HG03103 (cell line): ENCODE measurements around the gene ZNF66.
A peak's percentile ranks its signal among the peaks of the same experiment; 100 is the strongest.
"Not testable (repeated sequence)": the region's sequence is repeated elsewhere in the genome, so short reads cannot be mapped to it uniquely, and the experiment has no call there.

Experiments
- ATAC-seq: cut with Tn5 transposase; IDR thresholded peaks from one replicate; pipeline ENCODE4 v1.9.1; 2021; ENCODE audit warnings: low read depth; ENCODE audit not compliant: unreplicated experiment

ZNF66 gene

DNA sequence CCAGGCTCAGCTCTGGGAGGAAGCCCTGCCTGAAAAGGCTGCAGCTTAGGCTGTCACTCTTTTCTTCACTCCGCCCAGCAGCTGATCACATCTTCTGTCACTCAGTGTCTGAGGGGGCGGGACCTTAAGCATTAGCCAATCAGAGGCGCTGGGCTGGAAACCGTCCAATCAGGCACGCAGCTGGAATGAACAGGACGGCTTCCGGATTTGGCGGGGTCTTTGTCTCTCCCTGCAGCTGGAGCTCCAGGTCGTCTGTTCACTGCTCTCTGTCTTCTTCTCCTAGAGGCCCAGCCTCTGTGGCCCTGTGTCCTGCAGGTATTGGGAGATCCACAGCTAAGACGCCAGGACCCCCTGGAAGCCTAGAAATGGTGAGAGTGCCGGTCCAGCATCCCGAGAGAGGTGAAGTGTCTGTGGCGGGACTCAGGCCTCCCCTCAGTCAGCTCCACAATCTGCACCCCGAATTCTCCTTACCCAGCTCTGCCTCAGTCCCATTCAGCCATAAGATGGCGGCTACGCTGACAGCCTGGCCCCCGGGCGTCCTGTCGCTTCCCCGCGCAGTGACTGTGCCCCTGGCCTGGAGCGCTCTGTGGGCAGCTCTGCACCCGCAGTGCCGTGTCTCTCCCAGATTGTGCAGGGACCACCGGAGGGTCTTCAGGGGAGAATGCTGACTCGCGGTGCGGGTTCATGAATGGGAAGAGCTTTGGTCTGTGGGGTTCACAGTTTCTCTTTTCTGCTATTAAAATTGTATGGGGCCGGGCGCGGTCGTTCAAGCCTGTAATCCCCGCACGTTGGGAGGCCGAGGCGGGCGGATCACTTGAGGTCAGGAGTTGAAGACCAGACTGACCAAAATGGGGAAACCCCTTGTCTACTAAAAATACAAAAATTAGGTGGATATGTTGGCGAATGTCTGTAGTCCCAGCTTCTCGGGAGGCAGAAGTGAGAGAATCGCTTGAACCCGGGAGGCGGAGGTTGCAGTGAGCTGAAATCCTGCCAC, at the start of gene ZNF66:
ZNF66 (plus strand) TSS at position 222 of the 994 bp plus-strand sequence; CDS start at position 366, 144 bp downstream.
- peak; percentile 95 for ATAC-seq

DNA sequence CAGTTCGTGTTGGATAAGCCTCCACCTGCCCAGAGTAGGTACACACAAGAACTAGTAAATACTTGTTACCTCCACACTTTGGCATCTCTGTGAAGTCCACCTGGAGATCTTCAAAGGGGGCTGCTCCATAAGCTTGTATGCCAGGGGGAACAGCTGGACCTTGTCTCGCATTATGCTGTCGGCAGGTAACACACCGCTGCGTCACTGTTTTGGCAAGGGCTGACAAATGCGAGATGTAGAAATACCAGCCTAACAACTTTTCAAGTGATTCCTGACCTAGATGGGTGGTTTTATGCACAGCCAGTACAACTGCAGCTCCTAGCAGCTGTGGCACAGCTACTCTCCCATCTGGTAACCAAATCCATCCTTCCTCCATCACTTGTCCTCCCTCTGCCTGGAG, 25.9 kb upstream of the ZNF66 start:
- ATAC-seq, result not testable (repeated sequence)

DNA sequence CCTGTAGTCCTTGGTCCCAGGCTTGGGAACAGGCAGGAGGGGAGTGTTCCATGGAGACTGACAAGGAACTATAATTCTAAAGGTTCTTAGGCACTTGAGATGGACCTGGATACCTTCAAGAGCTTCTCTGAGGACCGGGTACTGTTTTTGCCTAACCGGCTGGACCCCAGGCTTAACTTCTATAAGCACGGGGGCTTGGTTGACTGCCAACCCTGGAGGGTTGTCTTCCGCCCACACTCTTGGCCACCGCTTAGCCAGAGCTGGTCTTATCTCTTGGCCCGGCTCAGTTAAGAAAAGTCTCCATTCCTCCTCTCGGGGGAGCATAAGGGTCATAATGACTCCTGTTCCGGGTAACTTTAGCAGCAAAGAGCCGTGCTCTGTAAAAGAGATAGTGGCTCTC, 23.8 kb upstream of the ZNF66 start:
- ATAC-seq, result not testable (repeated sequence)

DNA sequence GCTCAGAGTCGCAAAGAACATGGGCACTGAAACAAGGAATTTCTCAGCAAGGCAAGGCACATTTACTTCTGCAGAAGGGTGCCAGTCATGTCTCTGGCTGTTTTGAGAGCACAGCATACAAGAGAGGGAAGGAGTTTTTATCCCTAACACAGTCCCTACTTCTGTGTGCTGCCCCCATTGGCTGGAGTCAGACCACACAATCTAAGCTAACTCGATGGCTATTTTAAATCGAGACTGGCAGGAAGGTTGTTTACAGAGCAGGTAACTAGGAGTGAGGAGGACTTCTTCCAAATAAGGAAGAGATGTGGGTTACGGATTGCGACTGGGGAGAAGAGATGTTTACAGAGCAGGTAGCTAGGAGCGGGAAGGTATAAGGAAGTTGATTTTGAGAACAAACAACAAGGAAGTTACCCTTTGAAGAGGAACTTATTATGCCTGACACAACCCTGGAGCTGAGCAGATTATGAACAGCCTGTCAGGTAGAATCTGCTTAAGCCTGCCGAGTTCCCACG, 6.8 kb upstream of the ZNF66 start:
- not testable (repeated sequence) for ATAC-seq

DNA sequence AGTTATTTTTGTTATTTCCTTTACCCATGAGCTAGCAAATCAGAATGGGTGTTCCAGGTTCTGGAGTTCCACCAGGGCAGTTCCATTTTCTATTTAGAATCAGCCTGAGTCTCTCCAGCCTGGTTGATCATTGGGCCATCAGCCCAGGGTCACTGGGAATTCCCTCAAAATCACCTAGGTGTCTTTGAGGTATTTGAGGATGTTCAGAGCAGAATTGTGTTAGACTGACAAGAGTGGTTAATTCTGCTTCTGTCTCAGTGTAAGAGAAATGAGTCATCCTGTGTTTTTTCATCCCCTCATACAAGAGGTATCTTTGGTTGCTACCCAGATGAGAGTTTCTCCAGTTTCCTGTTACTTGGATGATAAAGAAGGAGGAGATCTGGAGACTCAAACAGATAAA, 11.7 kb downstream of the ZNF66 start:
- no peak for ATAC-seq

DNA sequence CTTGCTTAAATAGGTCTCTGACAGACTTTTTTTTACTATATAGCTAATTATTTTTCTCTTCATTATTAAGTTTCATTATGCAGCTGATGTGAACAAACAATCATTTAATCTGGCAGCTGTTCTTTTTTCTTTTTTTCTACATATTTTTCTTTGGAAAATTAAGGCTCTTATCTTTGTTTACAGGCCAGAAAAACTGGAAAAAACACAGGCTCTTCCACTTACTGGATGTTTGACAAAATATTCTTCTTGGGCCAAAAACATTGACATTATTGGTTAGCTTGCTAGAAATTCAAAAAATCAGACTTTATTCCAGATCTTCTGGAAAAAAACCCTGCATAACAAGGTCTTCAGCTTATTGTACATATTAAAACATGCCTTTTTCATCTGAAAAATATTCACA, 15.7 kb downstream of the ZNF66 start:
- ATAC-seq, result no peak

DNA sequence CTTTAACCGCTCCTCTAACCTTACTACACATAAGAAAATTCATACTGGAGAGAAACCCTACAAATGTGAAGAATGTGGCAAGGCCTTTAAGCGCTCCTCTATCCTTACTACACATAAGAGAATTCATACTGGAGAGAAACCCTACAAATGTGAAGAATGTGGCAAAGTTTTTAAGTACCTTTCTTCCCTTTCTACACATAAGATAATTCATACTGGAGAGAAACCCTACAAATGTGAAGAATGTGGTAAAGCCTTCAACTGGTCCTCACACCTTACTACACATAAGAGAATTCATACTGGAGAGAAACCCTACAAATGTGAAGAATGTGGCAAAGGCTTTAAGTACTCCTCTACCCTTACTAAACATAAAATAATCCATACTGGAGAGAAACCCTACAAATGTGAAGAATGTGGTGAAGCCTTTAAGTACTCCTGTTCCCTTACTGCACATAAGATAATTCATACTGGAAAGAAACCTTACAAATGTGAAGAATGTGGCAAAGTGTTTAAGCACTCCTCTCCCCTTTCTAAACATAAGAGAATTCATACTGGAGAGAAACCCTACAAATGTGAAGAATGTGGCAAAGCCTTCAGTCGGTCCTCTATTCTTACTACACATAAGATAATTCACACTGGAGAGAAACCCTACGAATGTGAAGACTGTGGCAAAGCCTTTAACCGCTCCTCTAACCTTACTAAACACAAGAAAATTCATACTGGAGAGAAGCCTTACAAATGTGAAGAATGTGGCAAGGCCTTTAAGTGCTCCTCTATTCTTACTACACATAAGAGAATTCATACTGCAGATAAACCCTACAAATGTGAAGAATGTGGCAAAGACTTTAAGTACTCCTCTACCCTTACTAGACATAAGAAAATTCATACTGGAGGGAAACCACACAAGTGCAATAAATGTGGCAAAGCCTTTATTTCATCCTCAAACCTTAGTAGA, 30.5 kb downstream of the ZNF66 start:
- ATAC-seq, result not testable (repeated sequence)

DNA sequence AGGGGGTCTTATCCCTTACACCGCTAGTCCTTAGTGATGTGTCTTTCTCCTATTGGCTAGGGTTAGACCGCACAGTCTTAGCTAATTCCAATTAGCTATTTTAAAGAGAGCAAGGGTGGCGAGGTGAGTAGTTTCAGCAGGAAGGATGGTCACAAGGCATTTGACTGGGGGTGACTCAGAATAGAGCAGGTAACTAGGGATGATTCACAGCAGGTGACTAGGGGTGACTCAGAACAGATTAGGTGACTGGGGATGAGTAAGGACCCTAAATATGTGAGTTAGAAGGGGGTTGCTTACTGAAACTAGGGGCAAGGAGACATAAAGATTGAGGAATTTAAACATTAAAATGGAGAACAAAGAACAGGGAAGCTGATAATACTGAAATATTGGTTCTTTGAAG, 64.3 kb downstream of the ZNF66 start:
- no peak for ATAC-seq
